Lower lobe of right lung (tissue), 2 donors: Measurements from ENCODE around the gene NENF. TPM values are rescaled to one million over a fixed set of nuclear protein-coding genes. Genes with fewer than 3 reads are reported as not detected.

Experiments used
- ATAC-seq, 2 donors: fragments of 200-7000 bp; cut with Tn5 transposase; one replicate each; pipeline ENCODE4 v1.9.1; 2020 to 2022; ENCODE audit warnings: mild to moderate bottlenecking in 2 of 2, moderate library complexity in 2 of 2
- DNase-seq: peaks from one replicate; pipeline ENCODE4 v3.0.0-alpha.2; 2020
- H3K27ac ChIP-seq: fragments of 200-600 bp; one replicate; pipeline ENCODE4 v1.8.0; 2022
- H3K27me3 ChIP-seq: fragments of 200-600 bp; one replicate; pipeline ENCODE4 v1.8.0; 2022; ENCODE audit warnings: low read depth
- H3K36me3 ChIP-seq: fragments of 200-600 bp; one replicate; pipeline ENCODE4 v1.8.0; 2022; ENCODE audit warnings: mild to moderate bottlenecking
- H3K4me1 ChIP-seq: fragments of 200-600 bp; one replicate; pipeline ENCODE4 v1.8.0; 2022
- H3K4me3 ChIP-seq: fragments of 200-600 bp; one replicate; pipeline ENCODE4 v1.8.0; 2022; ENCODE audit warnings: mild to moderate bottlenecking
- H3K9me3 ChIP-seq: fragments of 200-600 bp; one replicate; pipeline ENCODE4 v1.8.0; 2022
- intact Hi-C: fragments of 100-400 bp; cut with DNase I; formaldehyde crosslinking; loops from one replicate; pipeline ENCODE4 v1.11.0; 2022
- total RNA-seq: library from RNA; stranded (reverse); fragmentation: NEBNext Ultra II Directional; extraction: Animal tissue kit (Norgen Biotek cat#: 25700); gene quantifications from one replicate; pipeline ENCODE4 v1.2.1, GENCODE V29; 2021
- TF ChIP-seq, protein P1 (sequence below): fragments of 200-600 bp; IDR thresholded peaks from one replicate; pipeline ENCODE4 v1.8.0; 2022; ENCODE audit warnings: antibody characterized with exemption, mild to moderate bottlenecking
- donor health status: DM: no; HTN: yes; CAD: no; lungs with severe emphysema.

The NENF gene
- total RNA-seq, 1 donor from 2014 or later = 42.3 TPM

DNA sequence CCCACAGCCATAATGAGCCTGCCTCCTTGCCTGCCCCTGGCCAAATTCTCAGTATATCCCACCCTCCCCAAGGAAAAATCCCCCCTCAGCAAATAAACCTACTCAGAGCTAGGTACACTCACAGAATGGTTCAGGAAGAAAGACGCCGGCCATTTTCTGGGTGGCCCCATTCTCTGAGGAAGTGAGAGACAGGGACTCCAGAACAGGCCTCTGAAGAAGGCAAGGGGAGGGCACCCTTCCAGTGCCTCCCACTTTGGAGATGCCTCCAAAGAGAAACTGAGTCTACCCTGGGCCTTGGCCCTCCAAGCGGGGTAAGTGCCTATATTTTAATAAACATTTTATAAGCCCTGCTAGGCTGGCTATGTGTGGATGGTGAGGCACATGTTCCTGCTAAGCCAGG, 20.3 kb upstream of the NENF start:
- H3K9me3 ChIP-seq = no peaks in the 10 kb centered on the region

DNA sequence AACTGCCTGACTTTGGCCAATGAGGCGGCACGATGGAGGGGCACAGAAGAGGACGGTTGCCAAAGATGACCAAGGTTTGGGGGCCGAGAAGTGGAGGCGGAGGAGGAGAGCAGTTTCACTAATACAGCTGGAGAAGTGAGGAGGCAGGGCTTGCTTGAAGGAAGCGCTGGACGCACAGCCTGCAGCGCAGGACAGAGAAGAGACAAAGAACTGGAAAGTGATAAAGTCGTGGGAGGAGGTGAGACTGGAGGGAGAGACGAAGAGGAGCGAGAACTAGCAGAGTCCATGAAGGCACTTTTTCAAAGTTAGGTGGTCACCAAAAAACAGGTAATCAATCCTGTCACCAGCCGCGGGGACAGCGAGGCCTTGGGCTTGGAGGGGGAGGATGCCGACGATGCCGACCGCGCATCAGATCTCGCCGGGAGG, 18.8 kb upstream of the NENF start:
- Histone ChIP-seq H3K27me3 (no peaks in the 10 kb centered on the region), H3K4me1 (peaks cover 20% of the 10 kb centered on the region), H3K9me3 (no peaks in the 10 kb centered on the region), H3K4me3 (peak overlapping the region; percentile 96), H3K27ac (peak overlapping the region; percentile 75), H3K36me3 (peaks cover 16% of the 10 kb centered on the region)
- TF ChIP-seq, protein P1, sequence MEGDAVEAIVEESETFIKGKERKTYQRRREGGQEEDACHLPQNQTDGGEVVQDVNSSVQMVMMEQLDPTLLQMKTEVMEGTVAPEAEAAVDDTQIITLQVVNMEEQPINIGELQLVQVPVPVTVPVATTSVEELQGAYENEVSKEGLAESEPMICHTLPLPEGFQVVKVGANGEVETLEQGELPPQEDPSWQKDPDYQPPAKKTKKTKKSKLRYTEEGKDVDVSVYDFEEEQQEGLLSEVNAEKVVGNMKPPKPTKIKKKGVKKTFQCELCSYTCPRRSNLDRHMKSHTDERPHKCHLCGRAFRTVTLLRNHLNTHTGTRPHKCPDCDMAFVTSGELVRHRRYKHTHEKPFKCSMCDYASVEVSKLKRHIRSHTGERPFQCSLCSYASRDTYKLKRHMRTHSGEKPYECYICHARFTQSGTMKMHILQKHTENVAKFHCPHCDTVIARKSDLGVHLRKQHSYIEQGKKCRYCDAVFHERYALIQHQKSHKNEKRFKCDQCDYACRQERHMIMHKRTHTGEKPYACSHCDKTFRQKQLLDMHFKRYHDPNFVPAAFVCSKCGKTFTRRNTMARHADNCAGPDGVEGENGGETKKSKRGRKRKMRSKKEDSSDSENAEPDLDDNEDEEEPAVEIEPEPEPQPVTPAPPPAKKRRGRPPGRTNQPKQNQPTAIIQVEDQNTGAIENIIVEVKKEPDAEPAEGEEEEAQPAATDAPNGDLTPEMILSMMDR = no peak
- intact Hi-C loops = no loop called here
- ATAC-seq (peak in 1 of 2 donors; percentile 13), DNase-seq (no peak)

More for the DNA sequence above, 20.3 kb upstream of the NENF start:
- no peak for DNase-seq
- intact Hi-C loops = no loop called here
- peaks cover 20% of the 10 kb centered on the region for H3K4me1 ChIP-seq
- H3K27me3 ChIP-seq = no peaks in the 10 kb centered on the region
- ATAC-seq = no peak
- TF ChIP-seq, protein P1 = no peak
- no peak overlapping the region for H3K27ac ChIP-seq
- H3K4me3 ChIP-seq = no peak overlapping the region
- peaks cover 25% of the 10 kb centered on the region for H3K36me3 ChIP-seq

DNA sequence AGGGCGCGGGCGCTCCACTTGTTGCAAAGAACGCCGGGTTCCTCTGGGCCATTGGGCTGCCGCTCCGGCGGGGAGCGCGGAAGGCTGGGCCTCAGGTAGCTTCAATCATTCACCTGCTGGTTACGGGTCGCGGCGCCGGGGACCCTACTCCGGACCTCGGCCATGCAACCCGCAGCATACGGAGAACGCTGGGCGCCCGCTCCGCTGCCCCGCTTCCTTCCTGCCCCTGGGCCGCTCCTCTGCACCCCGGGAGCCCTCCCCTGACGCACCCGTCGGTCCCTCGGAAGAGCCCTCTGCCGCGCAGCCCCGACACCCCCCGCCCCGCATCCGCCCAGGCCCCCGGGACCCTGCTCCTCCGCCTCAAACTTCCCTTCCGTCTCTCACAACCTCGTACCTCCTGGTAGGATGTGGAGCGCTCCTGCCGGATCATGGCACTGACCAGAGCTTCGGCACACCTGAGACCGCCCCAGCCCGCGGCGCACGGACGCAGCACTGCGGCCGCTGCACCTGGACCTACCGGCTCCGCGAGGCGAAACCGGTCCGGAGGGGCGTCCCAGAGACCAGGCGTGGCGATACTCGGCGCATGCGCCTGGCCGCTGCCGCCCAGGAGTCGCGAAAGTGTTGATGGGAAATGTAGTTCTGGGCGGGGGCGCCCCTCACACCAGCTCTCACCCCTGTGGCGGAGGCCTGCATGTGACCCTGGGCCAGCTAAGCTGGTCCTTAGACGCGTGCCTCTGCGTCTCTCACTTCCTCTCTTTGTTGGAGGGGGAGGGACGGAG, 18.2 kb upstream of the NENF start, which contains the start of gene PACC1:
Gene PACC1 (minus strand): TSS at position 559 of the 779 bp plus-strand sequence. CDS start 129 bp downstream, at position 430.
- DNase-seq (peak; percentile 94), ATAC-seq (peak; percentile 97 to 98)
- Histone ChIP-seq H3K36me3 (peaks cover 11% of the 10 kb centered on the region), H3K4me1 (peaks cover 20% of the 10 kb centered on the region), H3K4me3 (peak within 1 kb of the TSS; percentile 96), H3K27ac (peak within 1 kb of the TSS; percentile 75), H3K9me3 (no peaks in the 10 kb centered on the region), H3K27me3 (no peaks in the 10 kb centered on the region)
- intact Hi-C loops = no loop called here
- TF ChIP-seq, protein P1 = no peak

DNA sequence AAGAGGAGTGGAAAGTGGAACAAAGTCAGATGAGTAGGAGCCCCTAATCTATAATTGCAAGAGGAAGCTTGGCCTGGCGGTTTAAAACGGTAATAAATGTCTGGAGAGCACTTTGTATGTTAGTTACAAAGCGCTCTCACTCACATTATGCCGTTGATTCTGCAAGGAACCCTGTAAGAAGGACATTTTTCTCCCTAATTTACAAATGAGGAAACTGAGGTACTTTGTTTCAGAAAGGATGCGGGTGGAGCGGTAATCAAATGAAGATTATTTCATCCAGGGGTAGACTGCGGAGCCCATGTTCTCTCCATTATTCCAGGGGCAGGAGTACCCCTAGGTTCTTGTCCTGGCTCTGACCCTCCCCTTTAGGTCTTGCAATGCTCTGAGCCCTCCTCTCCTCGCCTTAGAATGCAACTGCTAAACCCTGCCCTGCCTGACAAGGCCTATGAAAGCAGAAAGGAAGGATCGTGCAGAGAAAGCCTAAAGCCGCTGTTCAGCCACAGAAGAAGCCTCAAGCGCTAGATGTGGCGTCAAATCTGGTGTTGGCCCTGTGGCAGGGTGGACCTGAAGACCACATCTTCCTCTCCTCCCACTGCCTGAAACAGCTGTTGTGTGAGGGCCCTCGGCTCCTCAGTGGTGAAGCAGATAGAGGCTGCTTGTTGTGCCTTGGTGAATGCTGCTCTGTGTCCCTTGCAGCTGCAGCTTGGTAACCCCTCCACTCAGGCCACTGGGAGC, 17.4 kb upstream of the NENF start:
- peaks cover 20% of the 10 kb centered on the region for H3K4me1 ChIP-seq
- intact Hi-C loops = no loop called here
- H3K9me3 ChIP-seq = no peaks in the 10 kb centered on the region
- TF ChIP-seq, protein P1 = no peak
- ATAC-seq = no peak
- no peak for DNase-seq
- peak overlapping the region; percentile 96 for H3K4me3 ChIP-seq
- H3K27me3 ChIP-seq = no peaks in the 10 kb centered on the region
- peak overlapping the region; percentile 75 for H3K27ac ChIP-seq
- peaks cover 3% of the 10 kb centered on the region for H3K36me3 ChIP-seq

DNA sequence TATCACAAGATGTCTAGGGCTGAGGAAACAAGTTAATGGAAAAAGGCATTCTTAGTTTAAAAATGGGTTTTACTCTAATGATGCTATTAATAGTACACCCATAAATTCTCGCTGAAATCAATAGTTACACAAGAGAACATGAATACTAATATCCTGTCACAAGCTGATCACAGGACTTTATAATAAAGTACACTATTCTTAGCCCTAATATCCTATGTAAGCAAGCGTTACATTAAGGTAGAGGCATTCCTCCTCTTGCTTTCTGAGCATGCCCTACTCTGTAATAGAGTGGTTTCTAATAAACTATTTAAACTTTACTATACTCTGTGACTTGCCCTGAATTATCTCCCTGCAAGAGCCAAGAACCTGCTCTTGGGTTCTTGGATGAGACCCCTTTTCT, 11.6 kb upstream of the NENF start:
- intact Hi-C loops = no loop called here
- ATAC-seq (no peak), DNase-seq (no peak)
- TF ChIP-seq, protein P1 = no peak
- Histone ChIP-seq H3K36me3 (no peaks in the 10 kb centered on the region), H3K27me3 (peaks cover 5% of the 10 kb centered on the region), H3K27ac (no peak overlapping the region), H3K9me3 (no peaks in the 10 kb centered on the region), H3K4me3 (no peak overlapping the region), H3K4me1 (no peaks in the 10 kb centered on the region)
